ENCODE measurements around the gene ARAP1.

DNA sequence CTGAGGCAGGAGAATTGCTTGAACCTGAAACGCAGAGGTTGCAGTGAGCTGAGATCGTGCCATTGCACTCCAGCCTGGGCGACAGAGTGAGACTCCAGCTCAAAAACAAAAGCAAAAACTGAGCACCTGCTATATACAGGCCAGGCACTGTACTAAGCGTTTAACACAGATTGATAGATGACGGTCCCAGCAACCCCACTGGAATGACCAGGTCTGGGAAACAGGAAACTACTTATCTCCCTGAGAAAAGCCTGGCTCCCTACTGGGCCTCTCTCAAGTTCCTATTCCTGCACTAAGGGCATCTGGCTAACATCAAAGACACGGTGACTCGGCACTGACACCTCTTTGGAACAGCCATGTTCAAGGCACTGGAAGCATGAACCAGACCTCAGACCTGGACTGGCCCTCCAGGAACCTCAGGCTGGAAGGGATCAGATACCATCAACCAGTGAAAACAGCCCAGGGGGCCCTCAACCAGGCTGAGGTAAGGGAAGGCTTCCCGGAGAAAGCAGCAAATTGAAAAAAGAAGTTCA lies 16.6 kb downstream of the ARAP1 start:
- TF ChIP-seq, protein P1, sequence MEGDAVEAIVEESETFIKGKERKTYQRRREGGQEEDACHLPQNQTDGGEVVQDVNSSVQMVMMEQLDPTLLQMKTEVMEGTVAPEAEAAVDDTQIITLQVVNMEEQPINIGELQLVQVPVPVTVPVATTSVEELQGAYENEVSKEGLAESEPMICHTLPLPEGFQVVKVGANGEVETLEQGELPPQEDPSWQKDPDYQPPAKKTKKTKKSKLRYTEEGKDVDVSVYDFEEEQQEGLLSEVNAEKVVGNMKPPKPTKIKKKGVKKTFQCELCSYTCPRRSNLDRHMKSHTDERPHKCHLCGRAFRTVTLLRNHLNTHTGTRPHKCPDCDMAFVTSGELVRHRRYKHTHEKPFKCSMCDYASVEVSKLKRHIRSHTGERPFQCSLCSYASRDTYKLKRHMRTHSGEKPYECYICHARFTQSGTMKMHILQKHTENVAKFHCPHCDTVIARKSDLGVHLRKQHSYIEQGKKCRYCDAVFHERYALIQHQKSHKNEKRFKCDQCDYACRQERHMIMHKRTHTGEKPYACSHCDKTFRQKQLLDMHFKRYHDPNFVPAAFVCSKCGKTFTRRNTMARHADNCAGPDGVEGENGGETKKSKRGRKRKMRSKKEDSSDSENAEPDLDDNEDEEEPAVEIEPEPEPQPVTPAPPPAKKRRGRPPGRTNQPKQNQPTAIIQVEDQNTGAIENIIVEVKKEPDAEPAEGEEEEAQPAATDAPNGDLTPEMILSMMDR (conservative IDR thresholded peaks at IDR 0.05 in 1 of 2, IDR thresholded peaks at IDR 0.05 in 1 of 2; ENCODE audit: low read depth in 1 of 2, low read length in 2 of 2) = no peak
- no peak for TF ChIP-seq EZH2 (IDR thresholded peaks at IDR 0.05; ENCODE audit: low read length, missing control alignments)
